Activated T-cell treated with anti-CD3 and anti-CD28 coated beads, Interleukin-2, amount 50 U/mL, for 4 hours (primary cell): ENCODE data around the gene VPS37C. TPM values are rescaled to one million over a fixed set of nuclear protein-coding genes. Genes with fewer than 3 reads are reported as not detected.

Experiments used
- ATAC-seq, 2 donors: fragments of 200-7000 bp; cut with Tn5 transposase; one replicate each; pipeline ENCODE4 v1.10.0; 2021
- DNase-seq: peaks from one replicate; pipeline ENCODE4 v3.0.0-alpha.2; 2020
- H3K27me3 Mint-ChIP-seq: one replicate; pipeline ENCODE4 v1.8.0; 2021; ENCODE audit warnings: low read depth, mixed read lengths
- H3K36me3 Mint-ChIP-seq: one replicate; pipeline ENCODE4 v1.8.0; 2022; ENCODE audit warnings: mixed read lengths; ENCODE audit not compliant: insufficient read depth
- H3K4me1 Mint-ChIP-seq: one replicate; pipeline ENCODE4 v1.8.0; 2021; ENCODE audit warnings: low read depth, mixed read lengths
- H3K4me3 Mint-ChIP-seq: one replicate; pipeline ENCODE4 v1.8.0; 2021; ENCODE audit warnings: mild to moderate bottlenecking, moderate library complexity, mixed read lengths
- H3K9me3 Mint-ChIP-seq: one replicate; pipeline ENCODE4 v1.8.0; 2021; ENCODE audit warnings: mixed read lengths
- total RNA-seq, 3 donors: library from RNA; stranded (reverse); gene quantifications; one replicate each; pipeline ENCODE4 v1.2.1, GENCODE V29; 2021

Gene VPS37C
- total RNA-seq, 3 donors from 2014 or later, result 16.1 to 18.4 (median 17.0) TPM

GRCh38 chr11:61125310-61125684, 35.9 kb downstream of the VPS37C start:
- Mint-ChIP-seq H3K27me3 (no peaks in the 10 kb centered on the region), H3K36me3 (peaks cover 44% of the 10 kb centered on the region), H3K4me3 (no peak overlapping the region), H3K4me1 (peaks cover 50% of the 10 kb centered on the region), H3K9me3 (no peaks in the 10 kb centered on the region)
- ATAC-seq (no peak), DNase-seq (no peak)

GRCh38 chr11:61124574-61125309, 36.5 kb downstream of the VPS37C start:
- Mint-ChIP-seq H3K4me3 (no peak overlapping the region), H3K4me1 (peaks cover 51% of the 10 kb centered on the region), H3K27me3 (no peaks in the 10 kb centered on the region), H3K9me3 (no peaks in the 10 kb centered on the region), H3K36me3 (peaks cover 46% of the 10 kb centered on the region)
- DNase-seq (no peak), ATAC-seq (no peak)

- ATAC-seq, result no peak
- no peaks in the 10 kb centered on the region for H3K27me3 Mint-ChIP-seq
- no peak for DNase-seq
- H3K4me3 Mint-ChIP-seq, result no peak overlapping the region
- H3K36me3 Mint-ChIP-seq, result peaks cover 49% of the 10 kb centered on the region
- peaks cover 51% of the 10 kb centered on the region for H3K4me1 Mint-ChIP-seq
- no peaks in the 10 kb centered on the region for H3K9me3 Mint-ChIP-seq
Observed at GRCh38 chr11:61123775-61124571, 37.3 kb downstream of the VPS37C start.

- Mint-ChIP-seq H3K36me3 (peaks cover 57% of the 10 kb centered on the region), H3K9me3 (no peaks in the 10 kb centered on the region), H3K4me1 (peaks cover 55% of the 10 kb centered on the region), H3K4me3 (no peak overlapping the region), H3K27me3 (no peaks in the 10 kb centered on the region)
- no peak for ATAC-seq
- DNase-seq, result no peak
Observed at GRCh38 chr11:61122761-61123160, 38.5 kb downstream of the VPS37C start.

- no peaks in the 10 kb centered on the region for H3K27me3 Mint-ChIP-seq
- peaks cover 60% of the 10 kb centered on the region for H3K36me3 Mint-ChIP-seq
- no peak overlapping the region for H3K4me3 Mint-ChIP-seq
- DNase-seq (no peak), ATAC-seq (peak in 1 of 2 donors; percentile 27)
- peaks cover 59% of the 10 kb centered on the region for H3K4me1 Mint-ChIP-seq
- H3K9me3 Mint-ChIP-seq, result no peaks in the 10 kb centered on the region
Observed at GRCh38 chr11:61121917-61122316, 39.3 kb downstream of the VPS37C start.

- no peak for DNase-seq
- Mint-ChIP-seq H3K9me3 (no peaks in the 10 kb centered on the region), H3K4me3 (no peak overlapping the region), H3K27me3 (no peaks in the 10 kb centered on the region), H3K4me1 (peaks cover 65% of the 10 kb centered on the region), H3K36me3 (peaks cover 60% of the 10 kb centered on the region)
- ATAC-seq, result no peak
Observed at GRCh38 chr11:61121192-61121831, 39.9 kb downstream of the VPS37C start.

- peak; percentile 64 to 69 for ATAC-seq
- Mint-ChIP-seq H3K4me3 (peak overlapping the region; percentile 62), H3K36me3 (peaks cover 60% of the 10 kb centered on the region), H3K4me1 (peaks cover 70% of the 10 kb centered on the region), H3K27me3 (no peaks in the 10 kb centered on the region), H3K9me3 (no peaks in the 10 kb centered on the region)
- peak; percentile 33 for DNase-seq
Observed at GRCh38 chr11:61120706-61121191, 40.5 kb downstream of the VPS37C start.

- Mint-ChIP-seq H3K36me3 (peaks cover 64% of the 10 kb centered on the region), H3K4me3 (peak overlapping the region; percentile 62), H3K9me3 (no peaks in the 10 kb centered on the region), H3K27me3 (no peaks in the 10 kb centered on the region), H3K4me1 (peaks cover 76% of the 10 kb centered on the region)
- no peak for DNase-seq
- peak in 1 of 2 donors; percentile 8 for ATAC-seq
Observed at GRCh38 chr11:61120099-61120705, 41.0 kb downstream of the VPS37C start.

GRCh38 chr11:61119571-61119970, 41.7 kb downstream of the VPS37C start:
- DNase-seq, result no peak

GRCh38 chr11:61119055-61119454, 42.2 kb downstream of the VPS37C start:
- Mint-ChIP-seq H3K9me3 (no peaks in the 10 kb centered on the region), H3K4me1 (peaks cover 79% of the 10 kb centered on the region), H3K36me3 (peaks cover 61% of the 10 kb centered on the region), H3K4me3 (peak overlapping the region; percentile 62), H3K27me3 (no peaks in the 10 kb centered on the region)
- DNase-seq (no peak), ATAC-seq (no peak)

More at GRCh38 chr11:61119571-61119970, 41.7 kb downstream of the VPS37C start:
- Mint-ChIP-seq H3K27me3 (no peaks in the 10 kb centered on the region), H3K4me1 (peaks cover 79% of the 10 kb centered on the region), H3K9me3 (no peaks in the 10 kb centered on the region), H3K4me3 (peak overlapping the region; percentile 62), H3K36me3 (peaks cover 65% of the 10 kb centered on the region)
- no peak for ATAC-seq

- DNase-seq (no peak), ATAC-seq (no peak)
- H3K9me3 Mint-ChIP-seq, result no peaks in the 10 kb centered on the region
- peaks cover 60% of the 10 kb centered on the region for H3K36me3 Mint-ChIP-seq
- no peaks in the 10 kb centered on the region for H3K27me3 Mint-ChIP-seq
- peaks cover 83% of the 10 kb centered on the region for H3K4me1 Mint-ChIP-seq
- H3K4me3 Mint-ChIP-seq, result no peak overlapping the region
Observed at GRCh38 chr11:61118406-61118805, 42.8 kb downstream of the VPS37C start.

- H3K4me1 Mint-ChIP-seq, result peaks cover 85% of the 10 kb centered on the region
- H3K4me3 Mint-ChIP-seq, result no peak overlapping the region
- no peaks in the 10 kb centered on the region for H3K9me3 Mint-ChIP-seq
- DNase-seq, result no peak
- no peaks in the 10 kb centered on the region for H3K27me3 Mint-ChIP-seq
- ATAC-seq, result no peak
- H3K36me3 Mint-ChIP-seq, result peaks cover 57% of the 10 kb centered on the region
Observed at GRCh38 chr11:61118004-61118403, 43.2 kb downstream of the VPS37C start.

- Mint-ChIP-seq H3K4me1 (peaks cover 91% of the 10 kb centered on the region), H3K36me3 (peaks cover 54% of the 10 kb centered on the region), H3K27me3 (no peaks in the 10 kb centered on the region), H3K9me3 (no peaks in the 10 kb centered on the region), H3K4me3 (no peak overlapping the region)
- peak in 1 of 2 donors; percentile 2 for ATAC-seq
- DNase-seq, result no peak
Observed at GRCh38 chr11:61117168-61117520, 44.1 kb downstream of the VPS37C start.
